ENCODE data around the gene KLF14.
"Not testable (repeated sequence)": the region's sequence is repeated elsewhere in the genome, so short reads cannot be mapped to it uniquely, and the experiment has no call there.

Gene KLF14

GRCh38 chr7:130733931-130734814 lies at the start of gene KLF14:
Gene KLF14, minus strand, starts transcription at chr7:130734207. Its CDS starts 174 bp downstream, at chr7:130734033.
- DNase-seq (ENCODE audit: low read depth in 2 of 2): peak in 1 of 2 donors; percentile 19

DNA sequence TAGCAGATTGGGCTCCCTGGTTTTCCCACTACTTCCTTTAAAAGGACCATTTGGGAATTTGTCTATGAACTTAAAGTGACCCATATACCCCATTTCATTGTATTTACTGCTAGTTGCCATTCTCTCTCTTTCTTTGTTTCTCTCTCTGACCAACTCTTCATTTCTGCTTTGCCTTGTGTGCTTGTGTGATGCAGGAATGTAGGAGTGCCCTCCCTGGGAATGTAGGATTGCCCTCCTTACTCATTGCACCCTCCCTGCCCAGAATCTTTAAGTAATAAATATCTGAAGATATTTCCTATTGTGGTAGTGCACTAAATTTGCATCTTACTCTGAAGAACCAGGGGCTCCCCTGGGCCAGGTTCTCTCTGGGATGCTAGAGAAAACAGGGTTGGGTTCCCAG lies 47.3 kb upstream of the KLF14 start:
- no peak for DNase-seq (ENCODE audit: low read depth in 2 of 2)

- DNase-seq (ENCODE audit: low read depth in 2 of 2): no peak
Measured at GRCh38 chr7:130777426-130777825, 43.4 kb upstream of the KLF14 start.

DNA sequence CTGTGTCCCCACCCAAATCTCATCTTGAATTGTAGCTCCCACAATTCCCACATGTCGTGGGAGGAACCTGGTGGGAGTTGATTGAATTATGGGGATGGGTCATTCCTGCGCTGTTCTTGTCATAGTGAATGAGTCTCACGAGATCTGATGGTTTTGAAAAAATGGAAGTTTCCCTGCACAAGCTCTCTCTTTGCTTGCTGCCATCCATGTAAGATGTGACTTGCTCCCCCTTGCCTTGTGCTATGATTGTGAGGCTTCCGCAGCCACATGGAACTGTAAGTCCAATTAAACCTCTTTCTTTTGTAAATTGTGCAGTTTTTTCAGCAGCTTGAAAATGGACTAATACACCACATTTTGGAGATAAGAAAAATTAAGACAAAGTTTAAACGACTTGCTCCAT lies 38.4 kb upstream of the KLF14 start:
- DNase-seq (ENCODE audit: low read depth in 2 of 2): not testable (repeated sequence)

GRCh38 chr7:130768854-130769253 lies 34.8 kb upstream of the KLF14 start:
- no peak for DNase-seq (ENCODE audit: low read depth in 2 of 2)

DNA sequence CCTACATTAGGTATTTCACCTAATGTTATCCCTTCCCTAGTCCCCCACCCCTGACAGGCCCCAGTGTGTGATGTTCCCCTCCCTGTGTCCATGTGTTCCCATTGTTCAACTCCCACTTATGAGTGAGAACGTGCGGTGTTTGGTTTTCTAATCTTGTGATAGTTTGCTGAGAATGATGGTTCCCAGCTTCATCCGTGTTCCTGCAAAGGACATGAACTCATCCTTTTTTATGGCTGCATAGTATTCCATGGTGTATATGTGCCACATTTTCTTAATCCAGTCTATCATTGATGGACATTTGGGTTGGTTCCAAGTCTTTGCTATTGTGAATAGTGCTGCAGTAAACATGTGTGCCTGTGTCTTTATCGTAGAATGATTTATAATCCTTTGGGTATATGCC lies 30.6 kb upstream of the KLF14 start:
- DNase-seq (ENCODE audit: low read depth in 2 of 2): not testable (repeated sequence)

- no peak for DNase-seq (ENCODE audit: low read depth in 2 of 2)
Measured at GRCh38 chr7:130758429-130759056, 24.5 kb upstream of the KLF14 start.

DNA sequence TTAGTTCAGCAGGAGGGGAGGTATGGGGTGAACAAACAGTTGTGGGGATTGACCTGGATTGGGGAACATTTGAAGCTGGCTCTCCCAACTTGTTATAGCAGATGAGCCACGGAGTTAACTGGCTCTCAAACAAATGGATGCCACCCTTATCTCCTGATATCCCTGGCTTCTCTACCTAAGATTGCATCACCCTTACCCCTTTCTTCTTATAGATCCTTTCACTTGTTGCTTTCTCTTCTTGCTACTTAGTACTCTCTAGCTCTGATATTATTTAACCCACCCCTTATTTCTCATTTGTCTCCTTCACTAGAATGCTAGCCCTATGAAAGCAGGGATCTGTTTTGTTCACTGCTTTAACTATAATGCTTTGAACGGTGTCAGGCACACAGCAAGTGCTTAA lies 22.3 kb upstream of the KLF14 start:
- no peak for DNase-seq (ENCODE audit: low read depth in 2 of 2)

- DNase-seq (ENCODE audit: low read depth in 2 of 2): no peak
Measured at GRCh38 chr7:130752424-130752823, 18.4 kb upstream of the KLF14 start.

DNA sequence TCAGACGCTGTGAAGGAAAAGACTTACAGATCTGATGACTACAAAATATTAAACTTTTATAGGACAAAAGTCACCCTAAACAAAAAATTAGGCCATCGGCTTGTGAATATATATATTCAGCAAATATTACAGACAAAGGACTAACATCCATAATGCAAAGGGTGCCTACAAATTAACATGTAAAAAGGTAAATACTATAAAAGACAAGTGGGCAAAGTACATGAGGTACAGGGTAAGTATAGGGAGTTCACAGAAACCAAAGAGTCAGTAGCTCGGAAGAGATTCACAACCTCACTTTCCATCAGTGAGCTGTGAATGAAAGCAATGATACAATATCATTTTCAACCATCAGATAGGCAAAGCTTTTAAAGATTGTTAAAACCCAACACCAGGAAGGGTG lies 16.7 kb upstream of the KLF14 start:
- DNase-seq (ENCODE audit: low read depth in 2 of 2): no peak

- no peak for DNase-seq (ENCODE audit: low read depth in 2 of 2)
Measured at GRCh38 chr7:130748531-130749389, 14.8 kb upstream of the KLF14 start.

DNA sequence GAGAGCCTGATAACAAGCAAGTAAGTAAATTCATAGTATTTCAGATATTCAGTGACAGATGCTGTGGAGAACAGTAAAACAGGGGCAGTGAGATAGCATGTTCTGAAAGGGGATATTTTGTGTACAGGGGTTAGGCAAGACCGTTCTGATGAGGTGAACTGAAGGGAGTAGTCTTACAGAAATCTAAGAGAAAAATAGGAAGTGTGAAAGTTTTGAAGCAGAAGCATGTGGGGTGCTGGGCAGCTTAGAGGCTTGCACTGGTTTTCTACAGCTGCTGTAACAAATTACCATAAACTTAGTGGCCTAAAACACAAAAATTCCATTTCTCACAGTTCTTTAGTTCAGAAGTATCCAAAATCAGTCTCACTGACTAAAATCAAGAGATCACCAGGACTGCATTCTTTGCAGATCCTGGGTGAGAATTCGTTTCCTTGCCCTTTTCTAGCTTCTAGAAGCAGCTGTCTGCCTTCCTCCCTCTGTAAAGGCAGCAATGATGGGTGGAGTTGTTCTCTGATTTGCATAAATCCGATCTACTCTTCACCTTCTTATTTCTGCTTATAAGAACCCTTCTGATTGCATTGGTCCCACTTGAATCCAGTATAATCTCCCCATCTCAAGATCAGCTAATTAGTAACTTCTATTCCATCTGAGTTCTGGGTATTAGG lies 7.5 kb upstream of the KLF14 start:
- DNase-seq (ENCODE audit: low read depth in 2 of 2): no peak

DNA sequence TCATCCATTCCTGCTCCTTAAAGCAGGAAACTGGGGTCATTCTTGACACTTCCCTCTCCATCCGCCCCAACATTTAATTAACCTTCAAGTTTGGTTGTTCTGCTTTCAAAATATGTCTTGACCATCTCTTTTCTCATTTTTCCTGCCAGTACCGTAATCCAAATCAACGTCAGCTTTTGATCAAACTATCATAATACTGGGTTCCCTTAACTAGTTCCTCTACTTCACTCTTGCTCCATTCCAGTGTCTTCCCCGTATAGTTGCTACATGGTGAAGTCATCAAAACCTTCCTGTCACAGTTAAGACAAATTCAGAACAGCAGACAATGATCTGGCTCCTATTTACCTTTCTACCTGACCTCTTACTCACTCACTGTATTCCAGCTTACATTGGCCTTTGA lies 6.6 kb upstream of the KLF14 start:
- DNase-seq (ENCODE audit: low read depth in 2 of 2): no peak

GRCh38 chr7:130736298-130736900 lies 2.4 kb upstream of the KLF14 start:
- DNase-seq (ENCODE audit: low read depth in 2 of 2): no peak

DNA sequence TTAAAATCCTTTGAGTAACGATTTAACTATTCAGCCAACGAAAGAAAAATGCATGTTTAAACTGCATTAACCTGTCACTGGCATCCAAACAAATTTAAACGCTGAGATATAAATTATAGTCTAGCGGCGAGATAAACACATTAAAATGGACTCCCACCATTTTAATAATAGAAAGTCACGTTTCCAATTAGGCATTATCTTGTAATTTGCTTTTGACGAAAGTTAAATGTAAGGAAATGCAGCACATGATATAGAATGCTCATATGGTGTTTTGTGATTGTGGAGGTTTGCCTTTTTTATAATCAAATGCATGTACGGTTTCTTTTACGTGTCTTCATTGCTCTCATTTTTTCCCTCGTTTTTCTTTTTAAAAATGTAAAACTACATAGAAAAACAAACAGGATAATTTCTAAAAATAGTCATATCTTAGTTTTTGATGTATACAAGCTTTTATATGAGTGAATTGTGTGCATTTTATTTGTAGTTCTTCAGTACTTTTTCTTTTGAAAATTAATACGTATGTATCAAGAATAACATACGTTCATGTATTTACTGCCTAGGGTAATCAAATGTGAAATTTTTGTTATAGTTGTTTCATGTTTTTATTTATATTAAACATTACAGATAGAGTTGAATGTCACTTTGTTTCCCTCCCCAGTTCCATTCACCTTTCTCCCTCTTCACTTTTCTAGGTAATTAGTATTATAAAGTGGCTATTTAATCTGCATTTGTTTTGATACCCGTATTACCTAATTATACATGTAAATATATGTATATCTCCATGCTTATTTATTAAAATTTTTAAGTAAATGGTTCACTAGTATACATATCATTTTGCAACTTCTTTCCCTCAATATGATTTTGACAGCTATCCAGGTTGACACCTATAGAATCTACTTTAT lies 1.1 kb upstream of the KLF14 start:
- DNase-seq (ENCODE audit: low read depth in 2 of 2): no peak

GRCh38 chr7:130732980-130733930 lies 752 bp downstream of the KLF14 start:
- DNase-seq (ENCODE audit: low read depth in 2 of 2): no peak

- no peak for DNase-seq (ENCODE audit: low read depth in 2 of 2)
Measured at GRCh38 chr7:130723784-130724183, 10.2 kb downstream of the KLF14 start.

DNA sequence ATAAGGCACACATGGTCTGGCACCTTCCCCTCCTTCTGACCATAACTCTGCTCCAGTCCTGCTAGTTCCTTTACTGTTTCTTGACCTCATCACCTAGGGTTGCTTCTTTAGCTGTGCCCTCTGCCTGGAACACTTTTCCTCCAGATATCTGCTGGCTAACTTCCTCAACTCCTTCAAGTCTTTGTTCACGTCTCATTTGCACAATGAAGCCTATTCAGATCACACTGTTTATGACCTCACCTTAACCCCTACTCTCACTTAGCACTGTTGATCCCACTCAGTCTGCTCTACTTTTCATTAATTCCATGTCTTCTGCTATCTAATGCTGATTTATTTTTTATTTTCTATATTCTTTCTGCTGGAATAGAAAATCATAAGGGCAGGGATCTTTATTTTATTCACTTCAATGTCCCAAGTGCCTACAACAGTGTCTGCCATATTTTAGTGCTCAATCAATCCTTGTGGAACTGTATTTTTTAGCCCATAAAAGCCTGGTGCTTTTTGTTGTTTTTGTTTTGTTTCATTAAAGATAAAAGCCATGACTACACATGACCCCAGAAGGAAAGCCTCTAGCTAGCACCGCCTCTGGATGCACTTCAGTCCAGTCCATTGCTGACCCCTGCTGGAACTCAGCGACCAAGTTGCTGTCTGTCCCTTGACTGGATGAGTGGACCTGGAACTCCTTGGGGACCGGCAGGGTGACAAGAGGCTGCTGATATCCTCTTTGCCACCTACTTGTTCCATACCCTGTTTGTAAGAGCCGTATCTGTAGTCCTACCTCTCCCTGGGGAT lies 12.3 kb downstream of the KLF14 start:
- no peak for DNase-seq (ENCODE audit: low read depth in 2 of 2)
